Trophoblast cell (in vitro differentiated cells and primary cell): ENCODE measurements around the gene GTPBP1.

ENCODE experiments used
- DNase-seq, 2 donors: peaks; one replicate each; pipeline ENCODE4 v3.0.0-alpha.2; 2016
- H2AFZ ChIP-seq: 2 replicates; pipeline ENCODE4 v1.6.1; 2013; ENCODE audit warnings: low read length, moderate library complexity, mild to moderate bottlenecking; ENCODE audit not compliant: insufficient read depth, poor library complexity
- H2AK5ac ChIP-seq: 2 replicates; pipeline ENCODE4 v1.6.1; 2013; ENCODE audit warnings: mild to moderate bottlenecking, low read length
- H2BK120ac ChIP-seq: 2 replicates; pipeline ENCODE4 v1.6.1; 2013; ENCODE audit warnings: low read length, mild to moderate bottlenecking, moderate library complexity; ENCODE audit not compliant: insufficient read depth, poor library complexity
- H2BK12ac ChIP-seq: 2 replicates; pipeline ENCODE4 v1.6.1; 2013; ENCODE audit warnings: mild to moderate bottlenecking, low read length, moderate library complexity
- H2BK5ac ChIP-seq: 2 replicates; pipeline ENCODE4 v1.6.1; 2013; ENCODE audit warnings: low read length, low read depth, moderate library complexity, mild to moderate bottlenecking; ENCODE audit not compliant: poor library complexity
- H3K14ac ChIP-seq: 2 replicates; pipeline ENCODE4 v1.6.1; 2013; ENCODE audit warnings: mild to moderate bottlenecking, low read length
- H3K18ac ChIP-seq: 2 replicates; pipeline ENCODE4 v1.6.1; 2013; ENCODE audit warnings: mild to moderate bottlenecking, low read length
- H3K23ac ChIP-seq: 2 replicates; pipeline ENCODE4 v1.6.1; 2013; ENCODE audit warnings: low read length
- H3K27ac ChIP-seq: 2 replicates; pipeline ENCODE4 v1.5.1; 2013; ENCODE audit warnings: low read depth, mild to moderate bottlenecking, inconsistent platforms, low read length, moderate library complexity
- H3K27me3 ChIP-seq: 2 replicates; pipeline ENCODE4 v1.6.1; 2013; ENCODE audit warnings: inconsistent platforms, mild to moderate bottlenecking, low read length, moderate library complexity; ENCODE audit not compliant: insufficient read depth
- H3K36me3 ChIP-seq, 2 experiments: 1 replicate in 1 of 2; 2 replicates in 1 of 2; pipeline ENCODE4 v1.6.1; 2013; ENCODE audit warnings: low read length in 2 of 2, mild to moderate bottlenecking in 2 of 2, moderate library complexity in 1 of 2; ENCODE audit not compliant: insufficient read depth in 2 of 2, control insufficient read depth in 1 of 2
- H3K4ac ChIP-seq: 2 replicates; pipeline ENCODE4 v1.6.1; 2013; ENCODE audit warnings: low read depth, mild to moderate bottlenecking, low read length, moderate library complexity
- H3K4me1 ChIP-seq, 2 experiments: 1 replicate in 1 of 2; 2 replicates in 1 of 2; pipeline ENCODE4 v1.6.1; 2013; ENCODE audit warnings: low read length in 2 of 2, mild to moderate bottlenecking in 2 of 2, moderate library complexity in 1 of 2; ENCODE audit not compliant: insufficient read depth in 2 of 2, control insufficient read depth in 1 of 2
- H3K4me2 ChIP-seq: 2 replicates; pipeline ENCODE4 v1.6.1; 2013; ENCODE audit warnings: inconsistent platforms, mild to moderate bottlenecking, low read length, moderate library complexity
- H3K4me3 ChIP-seq: 2 replicates; pipeline ENCODE4 v1.5.1; 2013; ENCODE audit warnings: mild to moderate bottlenecking, low read depth, low read length, inconsistent platforms
- H3K79me1 ChIP-seq: one replicate; pipeline ENCODE4 v1.6.1; 2013; ENCODE audit warnings: low read length
- H3K79me2 ChIP-seq: 2 replicates; pipeline ENCODE4 v1.6.1; 2013; ENCODE audit warnings: low read length, mild to moderate bottlenecking; ENCODE audit not compliant: control insufficient read depth, insufficient read depth, poor library complexity
- H3K9ac ChIP-seq: 2 replicates; pipeline ENCODE4 v1.6.1; 2013; ENCODE audit warnings: mild to moderate bottlenecking, low read length
- H3K9me3 ChIP-seq: 2 replicates; pipeline ENCODE4 v1.6.1; 2013; ENCODE audit warnings: low read depth, mild to moderate bottlenecking, control low read depth, inconsistent platforms, low read length; ENCODE audit not compliant: insufficient read depth
- H4K12ac ChIP-seq: 2 replicates; pipeline ENCODE4 v1.6.1; 2013; ENCODE audit warnings: low read depth, mild to moderate bottlenecking, low read length, moderate library complexity
- H4K8ac ChIP-seq: 2 replicates; pipeline ENCODE4 v1.6.1; 2013; ENCODE audit warnings: low read depth, mild to moderate bottlenecking, low read length, moderate library complexity
- H4K91ac ChIP-seq: one replicate; pipeline ENCODE4 v1.6.1; 2013; ENCODE audit warnings: low read depth, mild to moderate bottlenecking, low read length, moderate library complexity
- WGBS: extraction: QIAGEN DNeasy Blood & Tissue Kit; methylation state at CpG from one replicate; pipeline ENCODE4 v1.1.7; 2013; ENCODE audit warnings: missing lambda C conversion rate; ENCODE audit not compliant: insufficient read length, insufficient coverage; ENCODE audit errors: extremely low coverage; 5-methylcytosine and 5-hydroxymethylcytosine counted together

The GTPBP1 gene

DNA sequence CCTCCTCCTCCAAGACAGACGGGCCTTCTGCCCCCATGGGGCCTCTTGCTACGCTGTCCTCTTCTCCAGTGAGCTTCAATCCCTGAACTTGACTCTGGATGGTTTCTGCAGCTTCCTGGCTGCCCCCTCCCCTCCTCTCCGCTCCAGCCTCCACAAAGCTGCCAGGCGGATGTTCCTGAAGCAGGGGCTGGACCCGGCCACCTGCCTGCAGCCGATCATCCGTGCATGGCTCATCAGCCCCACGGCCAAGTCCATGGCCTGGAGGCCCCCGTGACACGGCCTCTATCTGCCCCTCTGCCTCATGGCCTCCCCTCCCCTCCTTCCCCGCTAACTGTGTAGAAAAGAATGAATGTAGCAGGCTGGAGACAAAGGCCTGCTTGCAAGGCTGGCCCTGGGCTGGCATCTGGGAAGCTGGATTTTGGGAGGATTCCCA is 56.8 kb downstream of the GTPBP1 start:
- Histone ChIP-seq H4K8ac (no peak overlapping the region), H2BK12ac (no peak overlapping the region), H3K9me3 (no peaks in the 10 kb centered on the region), H3K79me2 (no peaks in the 10 kb centered on the region), H3K4me1 (no peaks in the 10 kb centered on the region), H4K12ac (no peak overlapping the region), H2BK120ac (no peak overlapping the region), H2AK5ac (no peak overlapping the region), H3K27ac (no peak overlapping the region), H3K79me1 (no peaks in the 10 kb centered on the region), H3K9ac (no peak overlapping the region), H4K91ac (no peak overlapping the region), H3K18ac (no peak overlapping the region), H3K4me3 (no peak overlapping the region), H3K4me2 (no peak overlapping the region), H3K14ac (no peak overlapping the region), H3K36me3 (no peaks in the 10 kb centered on the region), H3K4ac (no peak overlapping the region), H2BK5ac (no peak overlapping the region), H3K23ac (no peak overlapping the region), H3K27me3 (no peaks in the 10 kb centered on the region), H2AFZ (no peak overlapping the region)
- no peak for DNase-seq
- WGBS, result no CpG with 5 or more reads among the region's 11 CpGs

DNA sequence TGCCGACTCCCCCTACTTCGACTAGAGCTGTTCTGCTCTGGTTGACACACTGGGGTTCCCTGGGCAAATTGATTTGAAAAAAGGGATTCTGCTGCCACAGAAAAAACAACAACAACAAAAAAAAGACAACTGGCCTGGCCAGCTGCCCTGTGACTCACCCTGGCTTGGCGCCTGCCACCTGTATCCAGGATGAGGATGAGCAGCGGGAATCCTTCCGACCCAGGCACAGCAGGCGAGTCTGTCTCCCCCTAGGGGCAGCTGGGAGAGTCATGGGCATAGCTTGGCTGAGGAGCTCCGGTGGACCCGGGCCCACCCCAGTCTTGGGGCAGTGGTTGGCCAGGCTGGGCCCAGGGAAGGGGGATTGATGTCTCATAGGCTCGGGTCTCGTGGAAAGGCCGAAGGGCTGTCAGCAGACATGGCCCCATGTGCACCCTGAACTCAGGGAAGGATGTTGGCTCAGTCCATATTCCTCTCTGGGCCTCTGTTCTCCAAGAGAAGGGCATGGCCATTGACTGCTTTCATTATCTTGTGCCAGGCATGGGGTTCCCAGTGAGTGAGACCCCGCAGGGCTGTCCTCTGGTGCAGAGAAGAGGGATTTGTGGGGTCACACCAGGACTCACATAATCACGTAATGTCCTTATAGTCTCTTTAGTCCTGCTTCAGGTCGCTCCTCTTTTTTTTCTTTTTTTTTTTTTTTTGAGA is 60.5 kb downstream of the GTPBP1 start:
- no CpG with 5 or more reads among the region's 14 CpGs for WGBS
- Histone ChIP-seq H3K9ac (no peak overlapping the region), H2BK12ac (no peak overlapping the region), H4K8ac (no peak overlapping the region), H3K79me1 (no peaks in the 10 kb centered on the region), H3K4me3 (no peak overlapping the region), H4K91ac (no peak overlapping the region), H3K79me2 (no peaks in the 10 kb centered on the region), H2AFZ (no peak overlapping the region), H3K18ac (no peak overlapping the region), H3K4ac (no peak overlapping the region), H2BK5ac (no peak overlapping the region), H3K27me3 (no peaks in the 10 kb centered on the region), H4K12ac (no peak overlapping the region), H3K9me3 (no peaks in the 10 kb centered on the region), H3K4me2 (no peak overlapping the region), H3K23ac (no peak overlapping the region), H3K14ac (no peak overlapping the region), H3K4me1 (no peaks in the 10 kb centered on the region), H3K27ac (no peak overlapping the region), H2AK5ac (no peak overlapping the region), H3K36me3 (no peaks in the 10 kb centered on the region), H2BK120ac (no peak overlapping the region)
- DNase-seq, result peak; percentile 86 to 94

DNA sequence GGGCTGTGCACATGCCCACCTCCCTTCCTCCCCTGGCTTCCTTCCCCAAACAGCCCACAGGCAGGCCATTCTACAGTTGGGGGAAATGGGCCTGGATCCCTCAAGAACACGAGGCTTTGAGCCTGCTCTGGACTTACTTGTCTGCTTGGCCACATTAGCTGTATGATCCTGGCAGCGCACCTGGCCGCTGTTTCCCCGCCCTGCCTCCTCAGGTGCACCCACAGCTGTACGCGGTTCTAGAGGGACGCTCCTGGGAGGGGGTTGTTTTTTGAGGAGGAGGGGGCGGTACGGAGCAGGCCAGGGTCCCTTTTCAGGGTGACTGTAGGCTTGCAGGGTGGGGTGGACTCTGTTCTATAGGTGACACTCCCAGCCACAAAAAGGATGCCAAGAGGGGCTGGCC is 61.6 kb downstream of the GTPBP1 start:
- no peak for DNase-seq
- Histone ChIP-seq H4K8ac (no peak overlapping the region), H3K14ac (no peak overlapping the region), H2AFZ (no peak overlapping the region), H3K79me1 (no peaks in the 10 kb centered on the region), H4K91ac (no peak overlapping the region), H2BK5ac (no peak overlapping the region), H2BK12ac (no peak overlapping the region), H3K9me3 (no peaks in the 10 kb centered on the region), H3K79me2 (no peaks in the 10 kb centered on the region), H3K4me3 (no peak overlapping the region), H3K4ac (no peak overlapping the region), H3K4me1 (no peaks in the 10 kb centered on the region), H4K12ac (no peak overlapping the region), H3K18ac (no peak overlapping the region), H2BK120ac (no peak overlapping the region), H3K9ac (no peak overlapping the region), H3K27ac (no peak overlapping the region), H2AK5ac (no peak overlapping the region), H3K36me3 (no peaks in the 10 kb centered on the region), H3K23ac (no peak overlapping the region), H3K27me3 (no peaks in the 10 kb centered on the region), H3K4me2 (no peak overlapping the region)
- WGBS, result no CpG with 5 or more reads among the region's 9 CpGs

DNA sequence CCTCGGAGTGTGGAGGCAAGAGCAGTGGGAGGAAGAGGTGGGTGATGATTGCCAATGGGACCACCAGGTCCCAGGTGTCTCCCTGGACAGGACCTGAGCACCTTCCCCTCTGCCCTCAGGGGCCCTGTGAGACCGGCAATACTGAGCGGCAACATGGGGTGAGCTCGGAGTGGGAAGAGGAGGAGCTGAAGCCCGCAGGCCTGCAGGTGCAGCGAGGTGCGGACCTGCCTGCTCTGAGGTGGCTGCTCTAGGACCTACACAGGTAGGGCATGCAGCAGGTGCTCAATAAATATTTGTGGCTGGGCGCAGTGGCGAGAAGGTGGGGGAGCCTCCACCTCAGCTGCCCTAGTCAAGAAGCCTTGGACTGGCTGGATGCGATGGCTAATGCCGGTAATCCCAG is 62.3 kb downstream of the GTPBP1 start:
- H3K27ac ChIP-seq, result no peak overlapping the region
- no peak for DNase-seq
- H2BK120ac ChIP-seq, result no peak overlapping the region
- H4K8ac ChIP-seq, result no peak overlapping the region
- no peak overlapping the region for H2BK12ac ChIP-seq
- H3K4ac ChIP-seq, result no peak overlapping the region
- H3K4me3 ChIP-seq, result no peak overlapping the region
- no peaks in the 10 kb centered on the region for H3K36me3 ChIP-seq
- WGBS, result no CpG with 5 or more reads among the region's 11 CpGs
- H3K9ac ChIP-seq, result no peak overlapping the region
- no peaks in the 10 kb centered on the region for H3K79me2 ChIP-seq
- H3K23ac ChIP-seq, result no peak overlapping the region
- H3K4me1 ChIP-seq, result no peaks in the 10 kb centered on the region
- H3K4me2 ChIP-seq, result no peak overlapping the region
- no peak overlapping the region for H4K12ac ChIP-seq
- H2AK5ac ChIP-seq, result no peak overlapping the region
- no peak overlapping the region for H4K91ac ChIP-seq
- H3K14ac ChIP-seq, result no peak overlapping the region
- no peaks in the 10 kb centered on the region for H3K9me3 ChIP-seq
- H3K79me1 ChIP-seq, result no peaks in the 10 kb centered on the region
- no peak overlapping the region for H2AFZ ChIP-seq
- no peak overlapping the region for H2BK5ac ChIP-seq
- H3K18ac ChIP-seq, result no peak overlapping the region
- H3K27me3 ChIP-seq, result no peaks in the 10 kb centered on the region
